HepG2 (cell line): Measurements from ENCODE around the gene CELF4. TPM values are rescaled to one million over a fixed set of nuclear protein-coding genes. Genes with fewer than 3 reads are reported as not detected.

Experiments used
- ATAC-seq: fragments of 200-7000 bp; cut with Tn5 transposase; 3 replicates; pipeline ENCODE4 v1.9.1; 2020; ENCODE audit warnings: mild to moderate bottlenecking, moderate library complexity
- BruUV-seq: library from RNA; stranded (reverse); fragments of 400-500 nt; replicated peaks from 2 replicates; lab custom pipeline; 2021; lab: Mats Ljungman, UMichigan
- CTCF ChIA-PET: fragments of 300-600 bp; formaldehyde crosslinking; extraction: SDS; loops from one replicate; lab custom pipeline; 2021; ENCODE audit warnings: low total read pairs, inconsistent platforms, low intra/inter-chr PET ratio; lab: Yijun Ruan, JAX
- POLR2A ChIA-PET: fragments of 350-600 bp; sonication (Branson Sonifier 250); formaldehyde crosslinking; loops from one replicate; lab custom pipeline; 2020; ENCODE audit warnings: antibody characterized with exemption, inconsistent platforms; lab: Yijun Ruan, JAX
- DNase-seq: peaks from one replicate; pipeline ENCODE4 v3.0.0-alpha.2; 2015; ENCODE audit warnings: low spot score
- FAIRE-seq: peaks from 3 replicates; lab custom pipeline; 2011; peaks lifted over from hg19 to GRCh38; lab: Jason Lieb, UNC
- H2AFZ ChIP-seq: one replicate; pipeline ENCODE4 v1.6.1; 2011; ENCODE audit warnings: low read length, inconsistent platforms
- H3K27ac ChIP-seq: fragments of 300-600 bp; 3 replicates; pipeline ENCODE4 v1.8.0; 2011; ENCODE audit warnings: mixed run types, mild to moderate bottlenecking, mixed read lengths, low read length, inconsistent platforms; ENCODE audit not compliant: insufficient read depth; ENCODE audit errors: extremely low read length
- H3K27me3 ChIP-seq, 2 experiments: fragments of 200-600 bp in 1 of 2; 2 replicates in 1 of 2; 3 replicates in 1 of 2; pipeline versions ENCODE4 v1.6.0 to v1.8.0; 2011; ENCODE audit warnings: low read length in 2 of 2, mild to moderate bottlenecking in 2 of 2, moderate library complexity in 2 of 2, inconsistent platforms in 1 of 2; ENCODE audit not compliant: insufficient read depth in 2 of 2, control insufficient read depth in 1 of 2
- H3K36me3 ChIP-seq, 2 experiments: fragments of 200-600 bp in 1 of 2; replicated peaks in 1 of 2; 2 replicates in 1 of 2; 3 replicates in 1 of 2; pipeline versions ENCODE4 v1.5.1 to v1.8.0; 2011; ENCODE audit warnings: low read length in 2 of 2, inconsistent platforms in 1 of 2; ENCODE audit not compliant: insufficient read depth in 2 of 2, control insufficient read depth in 1 of 2
- H3K4me1 ChIP-seq: 2 replicates; pipeline ENCODE4 v1.5.1; 2012; ENCODE audit warnings: low read length, inconsistent platforms; ENCODE audit not compliant: insufficient read depth
- H3K4me2 ChIP-seq: 2 replicates; pipeline ENCODE4 v1.6.0; 2011; ENCODE audit warnings: low read depth, low read length, inconsistent platforms
- H3K4me3 ChIP-seq, 3 experiments: fragments of 200-600 bp in 1 of 3; sonication (generic), shearing (Covaris generic) in 1 of 3; replicated peaks in 1 of 3; 2 replicates each; pipeline ENCODE4 v1.5.1; 2011 to 2016; ENCODE audit warnings: low read length in 3 of 3, inconsistent platforms in 2 of 3, low read depth in 2 of 3, mild to moderate bottlenecking in 2 of 3, control low read depth in 1 of 3, mixed read lengths in 1 of 3; ENCODE audit not compliant: insufficient read depth in 1 of 3
- H3K79me2 ChIP-seq: one replicate; pipeline ENCODE4 v1.6.1; 2011; ENCODE audit warnings: low read length, inconsistent platforms; ENCODE audit not compliant: insufficient read depth
- H3K9ac ChIP-seq: 2 replicates; pipeline ENCODE4 v1.6.0; 2011; ENCODE audit warnings: mild to moderate bottlenecking, low read depth, low read length, inconsistent platforms; ENCODE audit not compliant: insufficient read depth
- H3K9me3 ChIP-seq: 2 replicates; pipeline ENCODE4 v1.5.1; 2012; ENCODE audit warnings: mild to moderate bottlenecking, low read length
- H4K20me1 ChIP-seq: 2 replicates; pipeline ENCODE4 v1.6.0; 2011; ENCODE audit warnings: inconsistent platforms, mild to moderate bottlenecking, low read length, moderate library complexity; ENCODE audit not compliant: insufficient read depth
- ARID2 ChIP-seq: sonication (generic); formaldehyde crosslinking; IDR thresholded peaks from 2 replicates; pipeline ENCODE4 v1.8.1; 2022; ENCODE audit warnings: mild to moderate bottlenecking, missing genetic modification reagents, borderline replicate concordance
- ARID5B ChIP-seq: IDR thresholded peaks from 2 replicates; pipeline ENCODE4 v1.4.0; 2020; ENCODE audit warnings: mild to moderate bottlenecking, missing genetic modification reagents
- ATF1 ChIP-seq: IDR thresholded peaks from 2 replicates; pipeline ENCODE4 v1.6.1; 2016; ENCODE audit warnings: mild to moderate bottlenecking, control low read depth
- CCAR2 ChIP-seq: fragments of 200-400 bp; formaldehyde crosslinking; optimal IDR thresholded peaks from 2 replicates; pipeline ENCODE3; 2018; ENCODE audit warnings: low read depth, mild to moderate bottlenecking, low read length, moderate library complexity
- HNRNPH1 ChIP-seq: fragments of 200-400 bp; formaldehyde crosslinking; optimal IDR thresholded peaks from 2 replicates; pipeline ENCODE3; 2017; ENCODE audit warnings: mild to moderate bottlenecking, low read depth, low read length
- MEF2D ChIP-seq: sonication (generic); formaldehyde crosslinking; IDR thresholded peaks from 2 replicates; pipeline ENCODE4 v1.5.1; 2020; ENCODE audit warnings: mild to moderate bottlenecking, missing genetic modification reagents
- PAX8 ChIP-seq: sonication (generic); formaldehyde crosslinking; IDR thresholded peaks from 2 replicates; pipeline ENCODE4 v1.8.0; 2022; ENCODE audit warnings: mild to moderate bottlenecking, missing genetic modification reagents, borderline replicate concordance
- SIN3A ChIP-seq: IDR thresholded peaks from 2 replicates; pipeline ENCODE4 v1.6.1; 2011; ENCODE audit warnings: low read depth, mild to moderate bottlenecking, control low read depth, low read length, borderline replicate concordance
- TRIM24 ChIP-seq: sonication (generic); formaldehyde crosslinking; IDR thresholded peaks from 2 replicates; pipeline ENCODE4 v1.8.0; 2022; ENCODE audit warnings: mild to moderate bottlenecking, missing genetic modification reagents
- ZMYM2 ChIP-seq: sonication (generic); formaldehyde crosslinking; IDR thresholded peaks from 2 replicates; pipeline ENCODE4 v1.8.0; 2022; ENCODE audit warnings: mild to moderate bottlenecking, missing genetic modification reagents
- ZNF616 ChIP-seq: sonication (generic); formaldehyde crosslinking; IDR thresholded peaks from 2 replicates; pipeline ENCODE4 v1.5.0; 2020; ENCODE audit warnings: low read depth, mild to moderate bottlenecking, missing genetic modification reagents
- ZNF83 ChIP-seq: sonication (generic); formaldehyde crosslinking; IDR thresholded peaks from 2 replicates; pipeline ENCODE4 v1.4.0; 2020; ENCODE audit warnings: missing genetic modification reagents, mild to moderate bottlenecking, borderline replicate concordance
- ZNF841 ChIP-seq: sonication (generic); formaldehyde crosslinking; IDR thresholded peaks from 2 replicates; pipeline ENCODE4 v1.8.1; 2023; ENCODE audit warnings: missing genetic modification reagents, borderline replicate concordance
- WGBS: methylation state at CpG from one replicate; pipeline ENCODE4 v1.1.6; 2017; ENCODE audit warnings: low lambda C conversion rate; 5-methylcytosine and 5-hydroxymethylcytosine counted together
- in situ Hi-C: cut with HindIII; loops from 2 replicates; pipeline ENCODE4 v1.10.0; 2017; ENCODE audit warnings: low pct_unique_long_range_greater_than_20kb; ENCODE audit not compliant: extremely low pct_ligation_motif_present
- intact Hi-C: fragments of 100-400 bp; cut with micrococcal nuclease; formaldehyde crosslinking; loops from one replicate; pipeline ENCODE4 v1.10.0; 2022; ENCODE audit not compliant: unreplicated experiment
- polyA plus RNA-seq, 8 experiments: library from polyadenylated mRNA; depleted of rRNA in 3 of 8; stranded (reverse) in 7 of 8; unstranded in 1 of 8; fragments of >200 nt; fragmentation: Illumina TruSeq in 4 of 8; extraction: Trizol in 4 of 8; gene quantifications; 2 replicates each; pipeline versions ENCODE4 v1.2.1 to v1.2.3, GENCODE V29; 2011 to 2016; ENCODE audit warnings: low read depth in 4 of 8, missing spikeins in 1 of 8, mixed read lengths in 1 of 8; ENCODE audit not compliant: insufficient read depth in 1 of 8
- total RNA-seq, 5 experiments: library from RNA; depleted of rRNA; stranded (reverse); fragments of >200 nt; fragmentation: Illumina TruSeq; extraction: Trizol; gene quantifications; 2 replicates each; pipeline ENCODE4 v1.2.3, GENCODE V29; 2016; ENCODE audit warnings: low read depth in 1 of 5
- TF ChIP-seq, protein P1 (sequence below): sonication (generic); formaldehyde crosslinking; IDR thresholded peaks from 2 replicates; pipeline ENCODE4 v1.5.0; 2020; ENCODE audit warnings: mild to moderate bottlenecking, missing genetic modification reagents
- TF ChIP-seq, protein P2 (sequence below): sonication (generic); formaldehyde crosslinking; IDR thresholded peaks from 2 replicates; pipeline ENCODE4 v1.8.0; 2022; ENCODE audit warnings: low read depth, missing genetic modification reagents
- TF ChIP-seq, protein P3 (sequence below): sonication (generic); formaldehyde crosslinking; IDR thresholded peaks from 2 replicates; pipeline ENCODE4 v1.5.1; 2020; ENCODE audit warnings: missing genetic modification reagents, mild to moderate bottlenecking, borderline replicate concordance

CELF4 gene
- total and polyA plus RNA-seq, 2 of the 13 experiments (the other 11 are each of a cell fraction or from before 2014, with no cell fraction given), result not detected

- ATAC-seq, result no peak
- BruUV-seq, result no TSS peak
- Histone ChIP-seq H3K4me1 (no peaks in the 10 kb centered on the region), H3K9me3 (no peaks in the 10 kb centered on the region), H3K79me2 (no peaks in the 10 kb centered on the region), H4K20me1 (no peaks in the 10 kb centered on the region), H3K4me3 (no peak overlapping the region), H3K9ac (no peak overlapping the region), H3K36me3 (no peaks in the 10 kb centered on the region), H3K27me3 (peaks cover 1 to 11% of the 10 kb centered on the region in 2 experiments; a peak in 2 of 5 replicates), H2AFZ (no peak overlapping the region), H3K27ac (no peak overlapping the region), H3K4me2 (no peak overlapping the region)
- intact Hi-C loops (no loop called here), in situ Hi-C loops (no loop called here)
- POLR2A ChIA-PET, result no interaction called here
- DNase-seq, result no peak
- CTCF ChIA-PET, result no interaction called here
- 0% methylated on average over 1 of the region's 1 CpG for WGBS
- FAIRE-seq, result no peak
- TF ChIP-seq PAX8 (CRISPR knock-in tag) (no peak), ZNF616 (no peak), HNRNPH1 (no peak), MEF2D (no peak), TRIM24 (no peak), ARID5B (CRISPR knock-in tag) (no peak), ARID2 (CRISPR knock-in tag) (no peak), ZNF841 (CRISPR knock-in tag) (no peak), CCAR2 (no peak), ZNF83 (CRISPR knock-in tag) (no peak), ATF1 (CRISPR knock-in tag) (no peak), SIN3A (no peak), ZMYM2 (CRISPR knock-in tag) (no peak)
- TF ChIP-seq, protein P1, sequence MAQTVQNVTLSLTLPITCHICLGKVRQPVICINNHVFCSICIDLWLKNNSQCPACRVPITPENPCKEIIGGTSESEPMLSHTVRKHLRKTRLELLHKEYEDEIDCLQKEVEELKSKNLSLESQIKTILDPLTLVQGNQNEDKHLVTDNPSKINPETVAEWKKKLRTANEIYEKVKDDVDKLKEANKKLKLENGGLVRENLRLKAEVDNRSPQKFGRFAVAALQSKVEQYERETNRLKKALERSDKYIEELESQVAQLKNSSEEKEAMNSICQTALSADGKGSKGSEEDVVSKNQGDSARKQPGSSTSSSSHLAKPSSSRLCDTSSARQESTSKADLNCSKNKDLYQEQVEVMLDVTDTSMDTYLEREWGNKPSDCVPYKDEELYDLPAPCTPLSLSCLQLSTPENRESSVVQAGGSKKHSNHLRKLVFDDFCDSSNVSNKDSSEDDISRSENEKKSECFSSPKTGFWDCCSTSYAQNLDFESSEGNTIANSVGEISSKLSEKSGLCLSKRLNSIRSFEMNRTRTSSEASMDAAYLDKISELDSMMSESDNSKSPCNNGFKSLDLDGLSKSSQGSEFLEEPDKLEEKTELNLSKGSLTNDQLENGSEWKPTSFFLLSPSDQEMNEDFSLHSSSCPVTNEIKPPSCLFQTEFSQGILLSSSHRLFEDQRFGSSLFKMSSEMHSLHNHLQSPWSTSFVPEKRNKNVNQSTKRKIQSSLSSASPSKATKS, result no peak
- TF ChIP-seq, protein P2, sequence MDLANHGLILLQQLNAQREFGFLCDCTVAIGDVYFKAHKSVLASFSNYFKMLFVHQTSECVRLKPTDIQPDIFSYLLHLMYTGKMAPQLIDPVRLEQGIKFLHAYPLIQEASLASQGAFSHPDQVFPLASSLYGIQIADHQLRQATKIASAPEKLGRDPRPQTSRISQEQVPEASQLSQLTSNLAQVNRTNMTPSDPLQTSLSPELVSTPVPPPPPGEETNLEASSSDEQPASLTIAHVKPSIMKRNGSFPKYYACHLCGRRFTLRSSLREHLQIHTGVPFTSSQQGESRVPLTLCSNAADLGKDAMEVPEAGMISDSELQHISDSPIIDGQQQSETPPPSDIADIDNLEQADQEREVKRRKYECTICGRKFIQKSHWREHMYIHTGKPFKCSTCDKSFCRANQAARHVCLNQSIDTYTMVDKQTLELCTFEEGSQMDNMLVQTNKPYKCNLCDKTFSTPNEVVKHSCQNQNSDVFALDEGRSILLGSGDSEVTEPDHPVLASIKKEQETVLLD (CRISPR knock-in tag), result no peak
- TF ChIP-seq, protein P3, sequence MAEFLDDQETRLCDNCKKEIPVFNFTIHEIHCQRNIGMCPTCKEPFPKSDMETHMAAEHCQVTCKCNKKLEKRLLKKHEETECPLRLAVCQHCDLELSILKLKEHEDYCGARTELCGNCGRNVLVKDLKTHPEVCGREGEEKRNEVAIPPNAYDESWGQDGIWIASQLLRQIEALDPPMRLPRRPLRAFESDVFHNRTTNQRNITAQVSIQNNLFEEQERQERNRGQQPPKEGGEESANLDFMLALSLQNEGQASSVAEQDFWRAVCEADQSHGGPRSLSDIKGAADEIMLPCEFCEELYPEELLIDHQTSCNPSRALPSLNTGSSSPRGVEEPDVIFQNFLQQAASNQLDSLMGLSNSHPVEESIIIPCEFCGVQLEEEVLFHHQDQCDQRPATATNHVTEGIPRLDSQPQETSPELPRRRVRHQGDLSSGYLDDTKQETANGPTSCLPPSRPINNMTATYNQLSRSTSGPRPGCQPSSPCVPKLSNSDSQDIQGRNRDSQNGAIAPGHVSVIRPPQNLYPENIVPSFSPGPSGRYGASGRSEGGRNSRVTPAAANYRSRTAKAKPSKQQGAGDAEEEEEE (CRISPR knock-in tag), result no peak
These were observed 278.0 kb downstream of the CELF4 start for GRCh38 chr18:37287601-37288000.
